Measurements from ENCODE around the gene NUAK2.
A peak's percentile ranks its signal among the peaks of the same experiment; 100 is the strongest.

Gene NUAK2

DNA sequence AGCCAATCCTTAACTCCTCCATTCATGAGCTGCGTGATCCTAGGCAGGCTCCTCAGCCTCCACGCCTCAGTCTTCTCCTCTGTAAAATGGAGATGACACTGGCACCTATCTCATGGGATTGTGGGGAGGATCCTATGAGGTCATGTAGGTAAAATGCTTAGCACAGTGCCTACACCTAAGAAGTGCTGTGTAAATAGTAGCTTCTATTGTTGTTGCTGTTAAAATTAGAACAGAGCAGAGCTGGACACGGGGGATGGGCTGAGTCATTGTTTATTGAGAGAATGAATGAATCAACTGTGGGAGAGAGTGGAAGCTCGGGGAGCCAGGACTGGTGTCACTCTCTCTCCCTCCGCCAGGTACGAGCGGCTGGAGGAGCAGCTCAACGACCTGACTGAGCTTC lies 50.8 kb downstream of the NUAK2 start:
- no peak for DNase-seq

DNA sequence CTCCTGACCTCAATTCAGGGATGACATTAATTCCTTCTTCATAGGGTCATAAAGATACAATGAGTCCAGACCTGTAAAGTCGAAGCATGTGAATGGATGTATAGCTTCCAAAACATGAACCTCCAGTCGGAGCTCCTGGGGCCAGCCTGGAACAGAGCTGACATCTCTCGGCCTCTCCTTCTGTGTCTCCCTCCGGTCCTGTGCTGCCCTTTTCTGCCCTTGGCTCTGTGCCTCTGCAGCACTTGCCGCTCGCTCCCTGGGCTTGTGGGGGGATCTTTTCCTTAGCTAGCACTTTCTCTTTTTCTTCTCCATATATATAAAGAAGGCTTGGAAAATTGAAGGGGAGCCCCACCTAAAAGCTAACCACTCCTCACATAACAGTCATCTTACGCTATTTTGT lies 51.3 kb downstream of the NUAK2 start:
- no peak for DNase-seq

DNA sequence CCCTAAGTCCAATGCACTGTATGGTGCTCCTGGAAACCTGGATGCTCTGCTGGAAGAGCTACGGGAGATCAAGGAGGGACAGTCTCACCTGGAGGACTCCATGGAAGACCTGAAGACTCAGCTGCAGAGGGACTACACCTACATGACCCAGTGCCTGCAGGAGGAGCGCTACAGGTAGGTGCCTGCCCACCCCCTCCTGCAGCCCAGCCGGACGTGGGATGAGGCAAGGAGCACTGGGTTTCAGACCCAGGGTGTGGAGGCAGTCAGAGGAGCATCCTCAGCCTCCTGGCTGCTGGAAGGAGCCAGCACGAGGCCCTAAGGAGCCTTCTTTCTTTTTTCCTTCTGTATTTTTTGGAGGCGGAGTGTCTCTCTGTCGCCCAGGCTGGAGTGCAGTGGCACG lies 51.8 kb downstream of the NUAK2 start:
- DNase-seq, result no peak

- DNase-seq, result no peak
Measured at GRCh38 chr1:205268846-205269680, 52.5 kb downstream of the NUAK2 start.

- DNase-seq, result no peak
Measured at GRCh38 chr1:205267306-205267902, 54.1 kb downstream of the NUAK2 start.

DNA sequence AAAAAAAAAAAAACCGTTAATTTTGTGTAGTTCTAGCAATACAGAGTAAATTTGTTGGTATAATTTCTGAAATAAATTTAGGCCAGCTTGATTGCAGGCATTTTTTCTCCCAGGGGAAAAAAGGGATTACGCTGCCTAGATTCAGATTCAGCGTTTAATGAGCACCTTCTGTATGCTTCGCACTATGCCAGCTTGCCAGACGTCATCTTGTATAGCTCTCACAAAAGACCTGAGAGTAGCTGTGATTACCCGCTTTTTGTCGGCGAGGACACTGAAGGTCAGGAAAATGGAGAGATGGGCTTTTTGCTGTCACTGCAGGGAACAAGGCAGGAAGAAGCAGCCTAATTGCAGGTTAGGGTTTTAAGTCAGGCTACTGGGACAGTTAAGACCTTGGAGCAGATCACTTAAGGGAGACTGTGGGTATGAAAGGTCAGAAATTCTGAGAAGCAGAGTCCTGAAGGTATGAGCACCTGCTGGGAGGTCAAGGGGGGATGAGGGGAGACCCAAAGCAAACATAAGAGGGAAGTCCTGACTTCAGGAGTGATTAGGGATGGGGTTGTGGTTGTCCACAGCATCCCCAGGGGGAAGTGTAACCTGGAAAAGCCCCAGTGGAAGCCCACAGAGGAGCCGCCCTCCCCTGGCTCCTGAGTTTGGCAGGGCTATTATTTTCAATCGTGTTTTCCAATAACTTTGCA lies 54.8 kb downstream of the NUAK2 start:
- DNase-seq, result no peak

- no peak for DNase-seq
Measured at GRCh38 chr1:205263580-205264190, 57.9 kb downstream of the NUAK2 start.

DNA sequence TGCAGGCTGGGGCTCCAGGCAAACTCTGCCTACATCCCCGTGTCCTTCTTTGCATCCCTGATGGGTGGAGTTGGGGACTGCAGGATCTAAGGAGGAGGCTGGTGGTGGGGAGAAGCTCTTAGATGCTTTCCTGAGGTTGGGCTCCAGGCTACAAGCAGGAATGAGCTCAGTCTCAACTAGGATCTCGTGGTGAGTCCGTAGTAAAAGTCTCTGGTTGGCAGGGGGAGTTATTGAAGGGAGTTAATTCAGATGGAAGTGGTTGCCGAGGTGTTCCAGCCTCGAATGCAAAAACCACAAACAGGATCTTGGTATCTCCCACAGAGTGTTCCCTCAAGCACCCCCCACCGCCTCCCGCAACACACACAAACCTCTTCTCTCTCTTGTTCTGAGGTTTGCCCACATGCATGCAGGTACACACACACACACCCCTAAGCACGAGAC lies 58.8 kb downstream of the NUAK2 start:
- DNase-seq, result no peak

DNA sequence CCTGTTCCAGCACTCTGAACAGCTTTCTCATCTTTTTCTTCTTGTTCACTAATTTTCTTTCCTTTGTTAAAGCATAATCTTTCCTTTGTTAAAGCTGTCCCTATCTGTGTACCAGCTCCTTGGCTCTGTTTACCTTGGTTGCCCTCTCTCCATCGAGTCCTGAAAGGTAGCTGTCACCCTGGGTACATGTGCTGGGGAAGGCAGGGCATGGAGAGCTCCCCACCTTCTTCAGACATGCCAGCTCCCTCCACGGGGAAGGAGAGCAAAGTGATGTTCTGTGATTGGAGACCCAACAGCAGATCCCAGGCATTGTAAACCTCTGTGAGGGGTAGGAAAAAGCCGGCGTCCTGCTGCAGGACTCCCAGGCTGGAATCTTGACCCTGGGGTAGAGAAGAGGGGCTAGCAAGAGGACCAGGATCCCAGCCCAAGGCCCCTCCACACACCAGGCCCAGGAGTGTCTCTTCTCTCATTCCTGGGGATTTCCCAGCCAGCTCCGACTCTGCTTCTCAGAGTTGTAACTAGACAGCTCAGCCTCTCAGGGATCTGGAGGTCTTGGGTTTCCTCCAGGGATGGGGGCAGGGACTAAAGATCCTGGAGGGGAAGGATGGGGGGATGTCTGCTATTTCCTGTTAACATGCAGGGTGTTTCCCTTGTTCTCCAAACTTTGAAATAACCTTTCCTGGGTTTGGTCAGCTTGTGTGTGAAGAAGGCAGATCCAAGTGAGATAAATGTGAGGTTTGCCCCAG lies 59.4 kb downstream of the NUAK2 start:
- no peak for DNase-seq

GRCh38 chr1:205260948-205261732 lies 60.4 kb downstream of the NUAK2 start:
- no peak for DNase-seq

GRCh38 chr1:205259998-205260397 lies 61.5 kb downstream of the NUAK2 start:
- DNase-seq, result no peak

- no peak for DNase-seq
Measured at GRCh38 chr1:205259324-205259832, 62.2 kb downstream of the NUAK2 start.

GRCh38 chr1:205258719-205259118 lies 62.8 kb downstream of the NUAK2 start:
- no peak for DNase-seq

GRCh38 chr1:205258261-205258691 lies 63.3 kb downstream of the NUAK2 start:
- no peak for DNase-seq

DNA sequence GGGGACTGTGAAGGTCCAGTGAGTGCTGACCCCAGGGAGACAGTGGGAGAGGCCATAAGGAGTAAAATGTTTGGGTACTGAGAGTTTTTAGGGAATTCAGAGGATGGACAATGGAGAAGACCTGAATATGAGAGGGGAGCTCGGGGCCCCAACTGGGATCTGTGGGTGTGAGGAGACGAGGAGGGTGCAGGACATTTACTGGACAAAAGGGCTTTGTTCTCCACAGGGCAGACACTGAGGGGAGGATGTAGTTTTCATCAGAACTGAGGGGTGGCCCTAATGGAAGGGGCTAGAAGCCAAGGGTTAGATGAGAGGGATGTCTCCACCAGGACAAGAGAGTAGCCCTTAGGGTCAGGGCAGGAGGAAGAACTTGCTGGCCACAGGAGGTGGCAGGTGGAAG lies 63.8 kb downstream of the NUAK2 start:
- DNase-seq, result no peak

DNA sequence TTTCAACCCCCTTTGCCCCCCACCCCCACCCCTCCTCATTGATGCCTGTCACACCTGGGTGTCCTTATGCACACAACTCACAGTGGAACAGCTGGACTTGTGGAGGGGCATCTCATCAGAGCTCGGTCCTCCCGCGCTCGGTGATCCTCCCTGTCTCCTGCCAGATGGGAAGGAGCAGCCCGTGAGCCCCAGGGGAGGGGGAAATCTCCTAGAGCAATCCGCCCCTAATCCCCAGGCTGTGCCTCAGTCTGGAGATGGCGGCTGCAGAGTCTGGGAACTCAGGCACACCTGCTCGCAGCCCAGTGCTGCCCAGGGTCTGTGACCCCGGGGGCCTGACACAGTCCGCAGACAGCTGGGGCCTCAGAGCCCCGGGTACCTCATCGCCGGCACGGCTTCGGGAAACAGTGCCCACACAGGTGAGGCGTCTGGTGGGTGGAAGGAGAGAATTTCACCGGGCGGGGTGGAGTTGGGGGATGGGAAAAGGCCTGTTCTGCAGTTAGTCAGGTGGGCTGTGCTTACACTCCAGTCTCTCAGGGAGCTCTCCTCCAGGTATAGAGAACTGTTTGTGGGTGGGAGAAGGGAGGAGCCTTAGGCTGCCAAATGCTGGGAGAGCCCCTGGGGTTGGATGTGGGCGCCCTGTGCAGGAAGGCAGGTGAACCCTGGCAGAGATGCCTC lies 64.5 kb downstream of the NUAK2 start:
- no peak for DNase-seq

- peak; percentile 75 for DNase-seq
Measured at GRCh38 chr1:205255941-205256780, 65.4 kb downstream of the NUAK2 start.
